ENCODE measurements around the gene EEF1A2.

DNA sequence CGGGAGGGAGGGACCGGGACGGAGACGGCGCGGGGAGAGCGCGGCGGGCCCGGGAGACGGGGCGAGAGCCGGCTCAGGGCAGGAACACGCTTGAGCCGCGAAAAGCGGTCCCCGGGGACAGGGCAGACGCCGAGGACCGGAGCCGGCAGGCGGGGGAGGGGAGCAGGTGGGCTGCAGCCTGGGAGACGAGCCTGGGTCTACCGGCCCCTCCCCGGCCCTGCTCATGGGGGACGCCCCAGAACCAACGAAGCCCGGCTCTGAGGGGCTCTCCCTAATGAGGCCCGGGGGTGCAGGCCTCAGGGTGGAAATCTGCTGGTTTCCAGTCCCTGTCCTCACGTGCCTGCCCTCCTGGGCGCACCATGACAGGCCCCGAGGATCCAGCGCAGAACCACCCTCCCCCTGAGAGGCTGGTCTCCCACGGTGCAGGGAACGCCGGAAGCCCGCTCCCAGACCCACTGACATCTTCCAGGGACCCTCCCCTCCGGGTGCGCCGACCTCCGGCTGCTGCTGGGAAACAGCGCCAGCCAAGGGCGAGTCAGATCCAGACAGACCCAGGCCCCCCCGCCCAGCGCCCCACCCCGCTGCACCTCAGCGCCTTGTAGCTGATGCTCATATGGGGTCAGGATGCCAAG is 571 bp upstream of the EEF1A2 start:
- TF ChIP-seq POLR2AphosphoS5 (IDR thresholded peaks at IDR 0.05; ENCODE audit: low read depth, low read length) (no peak), TAF1 (IDR thresholded peaks at IDR 0.05; ENCODE audit: borderline replicate concordance, insufficient read depth, low read length) (no peak)
